HepG2 (cell line): ENCODE results near the gene NOP56. TPM values are rescaled to one million over a fixed set of nuclear protein-coding genes. Genes with fewer than 3 reads are reported as not detected.
A peak's percentile ranks its signal among the peaks of the same experiment; 100 is the strongest.

Experiments
- ARID5B ChIP-seq: IDR thresholded peaks from 2 replicates; pipeline ENCODE4 v1.4.0; 2020; ENCODE audit warnings: mild to moderate bottlenecking, missing genetic modification reagents
- ARNT2 ChIP-seq: sonication (generic); formaldehyde crosslinking; IDR thresholded peaks from 2 replicates; pipeline ENCODE4 v1.8.0; 2022; ENCODE audit warnings: mild to moderate bottlenecking, low read depth, missing genetic modification reagents, moderate library complexity
- BATF2 ChIP-seq: sonication (generic); formaldehyde crosslinking; IDR thresholded peaks from 2 replicates; pipeline ENCODE4 v1.8.0; 2022; ENCODE audit warnings: mild to moderate bottlenecking, missing genetic modification reagents, moderate library complexity
- FIP1L1 ChIP-seq: fragments of 200-400 bp; formaldehyde crosslinking; IDR thresholded peaks from 2 replicates; pipeline ENCODE4 v1.6.1; 2018; ENCODE audit warnings: low read depth, mild to moderate bottlenecking, low read length, moderate library complexity, borderline replicate concordance; ENCODE audit not compliant: insufficient read depth
- FOSL1 ChIP-seq: sonication (generic); formaldehyde crosslinking; IDR thresholded peaks from 2 replicates; pipeline ENCODE4 v1.9.0; 2021; ENCODE audit warnings: missing genetic modification reagents, borderline replicate concordance
- GRHL1 ChIP-seq: sonication (generic); formaldehyde crosslinking; conservative IDR thresholded peaks from 2 replicates; pipeline ENCODE4 v1.8.0; 2022; ENCODE audit warnings: missing genetic modification reagents
- KMT2A ChIP-seq: sonication (generic); formaldehyde crosslinking; IDR thresholded peaks from 2 replicates; pipeline ENCODE4 v1.4.0; 2020; ENCODE audit warnings: missing genetic modification reagents
- NONO ChIP-seq, 2 experiments: fragments of 450-650 bp in 1 of 2; sonication (generic) in 1 of 2; formaldehyde crosslinking in 1 of 2; IDR thresholded peaks in 1 of 2; conservative IDR thresholded peaks in 1 of 2; 2 replicates each; pipeline versions ENCODE4 v1.6.1 to v1.8.0; 2017 to 2022; ENCODE audit warnings: mild to moderate bottlenecking in 1 of 2, missing genetic modification reagents in 1 of 2, moderate library complexity in 1 of 2
- NR0B2 ChIP-seq: sonication (generic); formaldehyde crosslinking; IDR thresholded peaks from 2 replicates; pipeline ENCODE4 v1.4.0; 2020; ENCODE audit warnings: mild to moderate bottlenecking, missing genetic modification reagents
- PPARG ChIP-seq: conservative IDR thresholded peaks from 2 replicates; pipeline ENCODE4 v1.6.1; 2016; ENCODE audit warnings: missing biosample characterization, missing genetic modification reagents
- SIX4 ChIP-seq: sonication (generic); formaldehyde crosslinking; IDR thresholded peaks from 2 replicates; pipeline ENCODE4 v1.4.0; 2020; ENCODE audit warnings: missing genetic modification reagents
- SMC3 ChIP-seq: IDR thresholded peaks from 2 replicates; pipeline ENCODE4 v1.6.1; 2011; ENCODE audit warnings: low read length, improper control_type of control experiment
- SP2 ChIP-seq: sonication (generic); formaldehyde crosslinking; IDR thresholded peaks from 2 replicates; pipeline ENCODE4 v1.5.1; 2020; ENCODE audit warnings: mild to moderate bottlenecking, missing genetic modification reagents
- SP4 ChIP-seq: sonication (generic); formaldehyde crosslinking; IDR thresholded peaks from 2 replicates; pipeline ENCODE4 v1.8.1; 2023; ENCODE audit warnings: mild to moderate bottlenecking, missing genetic modification reagents
- ZFYVE20 ChIP-seq: sonication (generic); formaldehyde crosslinking; IDR thresholded peaks from 2 replicates; pipeline ENCODE4 v1.8.0; 2023; ENCODE audit warnings: low read depth, mild to moderate bottlenecking, moderate library complexity, missing genetic modification reagents, borderline replicate concordance
- ZNF20 ChIP-seq: sonication (generic); formaldehyde crosslinking; IDR thresholded peaks from 2 replicates; pipeline ENCODE4 v1.4.0; 2020; ENCODE audit warnings: mild to moderate bottlenecking, moderate library complexity, missing genetic modification reagents
- ZNF333 ChIP-seq: sonication (generic); formaldehyde crosslinking; IDR thresholded peaks from 2 replicates; pipeline ENCODE4 v1.4.0; 2020; ENCODE audit warnings: mild to moderate bottlenecking, missing genetic modification reagents, borderline replicate concordance
- ZNF431 ChIP-seq: sonication (generic); formaldehyde crosslinking; IDR thresholded peaks from 2 replicates; pipeline ENCODE4 v1.9.0; 2022; ENCODE audit warnings: missing genetic modification reagents, low read depth, mild to moderate bottlenecking, borderline replicate concordance
- ZNF703 ChIP-seq: sonication (generic); formaldehyde crosslinking; IDR thresholded peaks from 2 replicates; pipeline ENCODE4 v1.5.1; 2020; ENCODE audit warnings: missing genetic modification reagents, mild to moderate bottlenecking, moderate library complexity, borderline replicate concordance
- ZNF75D ChIP-seq: sonication (generic); formaldehyde crosslinking; IDR thresholded peaks from 2 replicates; pipeline ENCODE4 v1.8.1; 2023; ENCODE audit warnings: missing genetic modification reagents, mild to moderate bottlenecking, borderline replicate concordance
- ZNF781 ChIP-seq: sonication (generic); formaldehyde crosslinking; IDR thresholded peaks from 2 replicates; pipeline ENCODE4 v1.5.1; 2020; ENCODE audit warnings: borderline replicate concordance, mild to moderate bottlenecking, missing genetic modification reagents; ENCODE audit errors: not compliant biosample characterization
- polyA plus RNA-seq, 8 experiments: library from polyadenylated mRNA; depleted of rRNA in 3 of 8; stranded (reverse) in 7 of 8; unstranded in 1 of 8; fragments of >200 nt; fragmentation: Illumina TruSeq in 4 of 8; extraction: Trizol in 4 of 8; gene quantifications; 2 replicates each; pipeline versions ENCODE4 v1.2.1 to v1.2.3, GENCODE V29; 2011 to 2016; ENCODE audit warnings: low read depth in 4 of 8, missing spikeins in 1 of 8, mixed read lengths in 1 of 8; ENCODE audit not compliant: insufficient read depth in 1 of 8
- total RNA-seq, 5 experiments: library from RNA; depleted of rRNA; stranded (reverse); fragments of >200 nt; fragmentation: Illumina TruSeq; extraction: Trizol; gene quantifications; 2 replicates each; pipeline ENCODE4 v1.2.3, GENCODE V29; 2016; ENCODE audit warnings: low read depth in 1 of 5

Gene NOP56
- total and polyA plus RNA-seq, 2 of the 13 experiments (the other 11 are each of a cell fraction or from before 2014, with no cell fraction given): 369 to 1,116 TPM

GRCh38 chr20:2663887-2664719, 11.7 kb downstream of the NOP56 start, which contains the start of gene IDH3B (continued):
- TF ChIP-seq ARID5B (peak; percentile 80; the same call in 1 of the 2 replicates), NR0B2 (peak; percentile 45; the same call in 1 of the 2 replicates), FIP1L1 (peak; percentile 84; the same call in 1 of the 2 replicates), ZNF75D (CRISPR knock-in tag) (peak; percentile 75; the same call in 1 of the 2 replicates), ZNF431 (CRISPR knock-in tag) (peak; percentile 71; the same call in 1 of the 2 replicates), SP2 (CRISPR knock-in tag) (peak; percentile 78), BATF2 (CRISPR knock-in tag) (peak; percentile 69; the same call in 1 of the 2 replicates), NONO (IDR thresholded peaks at IDR 0.05) (no peak), NONO (CRISPR knock-in tag; conservative IDR thresholded peaks at IDR 0.05) (peak; percentile 96), ZNF781 (CRISPR knock-in tag) (peak; percentile 91), ZFYVE20 (no peak), ARNT2 (CRISPR knock-in tag) (peak; percentile 96), FOSL1 (CRISPR knock-in tag) (no peak), SP4 (peak; percentile 83; the same call in 1 of the 2 replicates), SIX4 (peak; percentile 63; the same call in 1 of the 2 replicates), SMC3 (no peak), ZNF20 (CRISPR knock-in tag) (peak; percentile 40; the same call in 1 of the 2 replicates), ZNF333 (CRISPR knock-in tag) (no peak), KMT2A (CRISPR knock-in tag) (peak; percentile 95), PPARG (CRISPR knock-in tag) (peak; percentile 23; the same call in 1 of the 2 replicates), GRHL1 (CRISPR knock-in tag) (no peak), ZNF703 (0 out of 2 replicates have a peak, but pooled peaks have one; percentile 54)
